ENCODE measurements around the gene RPUSD4. TPM values are rescaled to one million over a fixed set of nuclear protein-coding genes. Genes with fewer than 3 reads are reported as not detected.

Gene RPUSD4
- total RNA-seq, 1 experiment from 2014 or later, result 42.9 TPM

DNA sequence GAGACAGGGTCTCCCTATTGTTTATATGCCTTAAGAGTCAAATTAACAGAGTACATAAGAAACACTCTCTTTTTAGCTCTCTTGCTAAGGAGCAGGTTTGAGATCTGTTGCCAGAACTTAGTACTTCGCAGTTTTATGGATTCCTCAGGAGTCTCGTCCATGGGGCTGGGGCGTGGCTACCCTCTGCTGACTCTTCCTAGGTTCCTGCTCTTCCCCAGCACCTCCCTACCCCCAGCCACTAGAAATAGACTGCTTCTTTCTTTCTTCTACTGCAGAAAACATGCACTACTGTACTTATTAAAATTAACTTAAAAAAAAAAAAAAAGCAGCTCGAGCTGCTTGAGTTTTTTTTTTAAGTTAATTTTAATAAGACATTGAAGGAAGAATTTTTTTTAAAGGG is 8.1 kb upstream of the RPUSD4 start:
- Histone ChIP-seq H3T11ph (ENCODE audit: low read length) (no peak overlapping the region), H3K4me2 (ENCODE audit: insufficient read depth, insufficient read length, low read length) (no peak overlapping the region), H3K23ac (ENCODE audit: insufficient read length, low read depth, low read length) (no peak overlapping the region), H3K27me3 (ENCODE audit: insufficient read depth, low read length) (no peaks in the 10 kb centered on the region), H4K91ac (ENCODE audit: insufficient read length, low read depth, low read length) (no peak overlapping the region), H2BK15ac (ENCODE audit: low read depth, low read length) (no peak overlapping the region), H3K4ac (ENCODE audit: low read depth, low read length) (no peak overlapping the region), H2AK5ac (ENCODE audit: insufficient read length, low read length) (no peak overlapping the region), H4K20me1 (ENCODE audit: control insufficient read depth, insufficient read depth, insufficient read length) (no peaks in the 10 kb centered on the region), H3K18ac (ENCODE audit: insufficient read length, low read depth, low read length) (no peak overlapping the region), H2AFZ (ENCODE audit: low read length) (no peak overlapping the region), H3K23me2 (ENCODE audit: insufficient read length, low read depth, low read length, poor library complexity, severe bottlenecking) (no peaks in the 10 kb centered on the region), H3K14ac (ENCODE audit: insufficient read depth, low read length) (no peak overlapping the region), H3K4me1 (ENCODE audit: insufficient read depth, low read length) (no peaks in the 10 kb centered on the region), H3K56ac (ENCODE audit: insufficient read length, low read depth, low read length) (no peak overlapping the region), H2BK12ac (ENCODE audit: insufficient read length, low read depth, low read length) (no peak overlapping the region), H2BK5ac (ENCODE audit: insufficient read length, low read length) (no peak overlapping the region), H3K79me1 (ENCODE audit: insufficient read depth, low read depth, low read length, poor library complexity, severe bottlenecking) (peaks cover 17% of the 10 kb centered on the region), H4K8ac (replicated peaks; ENCODE audit: insufficient read length, low read depth, low read length) (no peak overlapping the region), H2BK120ac (ENCODE audit: low read depth, low read length, poor library complexity, severe bottlenecking) (no peak overlapping the region), H4K5ac (ENCODE audit: insufficient read length, low read depth, low read length) (no peak overlapping the region), H2BK20ac (ENCODE audit: low read depth, low read length, poor library complexity, severe bottlenecking) (no peak overlapping the region), H3K9me3 (ENCODE audit: control insufficient read depth, low read depth, low read length) (no peaks in the 10 kb centered on the region), H3K9ac (ENCODE audit: extremely low read depth, insufficient read length, low read length) (no peak overlapping the region), H3K79me2 (ENCODE audit: insufficient read depth, low read length) (peaks cover 26% of the 10 kb centered on the region; the same call in 1 of the 2 replicates), H3K27ac (ENCODE audit: insufficient read length, low read depth, low read length) (no peak overlapping the region)
- Mint-ChIP-seq H3K9me3 (peaks cover 2 to 4% of the 10 kb centered on the region in 2 experiments; a peak in 3 of 5 replicates), H3K36me3 (ENCODE audit: insufficient read depth in 1 of 3, low read depth in 3 of 3) (peaks cover 2 to 5% (median 5%) of the 10 kb centered on the region in 3 experiments; a peak in 5 of 7 replicates), H3K27me3 (ENCODE audit: low read depth) (no peaks in the 10 kb centered on the region), H3K27ac (peak overlapping the region in 1 of 3 experiments; percentile 68; a peak in 1 of 7 replicates), H3K4me3 (no peak overlapping the region), H3K4me1 (no peaks in the 10 kb centered on the region)
- WGBS (ENCODE audit: extremely low coverage, insufficient read length, low lambda C conversion rate), result no CpG with 5 or more reads among the region's 4 CpGs
- no peak for DNase-seq
- no peak for TF ChIP-seq CTCF (conservative IDR thresholded peaks at IDR 0.05)
